Caco-2 (cell line): ENCODE results near the gene ARL8B. TPM values are rescaled to one million over a fixed set of nuclear protein-coding genes. Genes with fewer than 3 reads are reported as not detected.

Source experiments
- BruUV-seq: library from RNA; stranded (reverse); fragments of 400-500 nt; replicated peaks from 2 replicates; lab custom pipeline; 2021; lab: Mats Ljungman, UMichigan
- CTCF ChIA-PET: fragments of 300-600 bp; sonication (Branson Sonifier 250); formaldehyde crosslinking; loops from one replicate; lab custom pipeline; 2022; ENCODE audit warnings: antibody characterized with exemption; lab: Charles Lee
- POLR2A ChIA-PET: fragments of 300-600 bp; sonication (Branson Sonifier 250); formaldehyde crosslinking; loops from one replicate; lab custom pipeline; 2022; ENCODE audit warnings: antibody characterized with exemption; lab: Charles Lee
- DNase-seq, 2 experiments: peaks; one replicate each; pipeline versions ENCODE4 v3.0.0 to v3.0.0-alpha.2; 2020 to 2022
- H3K27me3 ChIP-seq: replicated peaks from 2 replicates; pipeline ENCODE4 v1.6.0; 2011; ENCODE audit warnings: low read length; ENCODE audit not compliant: control insufficient read depth, insufficient read depth
- H3K36me3 ChIP-seq: 2 replicates; pipeline ENCODE4 v1.5.1; 2011; ENCODE audit warnings: low read length; ENCODE audit not compliant: control insufficient read depth, insufficient read depth
- H3K4me1 ChIP-seq: fragments of 250-450 bp; sonication (Bioruptor Pico); 2 replicates; pipeline ENCODE4 v1.5.1; 2020; ENCODE audit warnings: mild to moderate bottlenecking
- H3K4me3 ChIP-seq: 2 replicates; pipeline ENCODE4 v1.5.1; 2011; ENCODE audit warnings: low read depth, mild to moderate bottlenecking, control low read depth, low read length
- H3K9me3 ChIP-seq: fragments of 250-450 bp; sonication (Bioruptor Pico); 2 replicates; pipeline ENCODE4 v1.5.1; 2020; ENCODE audit warnings: mild to moderate bottlenecking, moderate library complexity
- H3K27ac Mint-ChIP-seq: one replicate; pipeline ENCODE4 v1.8.0; 2022; ENCODE audit warnings: mixed read lengths; ENCODE audit not compliant: unreplicated experiment
- H3K27me3 Mint-ChIP-seq: one replicate; pipeline ENCODE4 v1.8.0; 2022; ENCODE audit warnings: mixed read lengths; ENCODE audit not compliant: insufficient read depth, unreplicated experiment
- H3K36me3 Mint-ChIP-seq: one replicate; pipeline ENCODE4 v1.8.0; 2022; ENCODE audit warnings: mild to moderate bottlenecking, mixed read lengths; ENCODE audit not compliant: insufficient read depth, unreplicated experiment
- H3K4me1 Mint-ChIP-seq: one replicate; pipeline ENCODE4 v1.8.0; 2022; ENCODE audit warnings: low read depth, mixed read lengths; ENCODE audit not compliant: unreplicated experiment
- H3K4me3 Mint-ChIP-seq: one replicate; pipeline ENCODE4 v1.8.0; 2022; ENCODE audit warnings: mild to moderate bottlenecking, moderate library complexity, mixed read lengths; ENCODE audit not compliant: unreplicated experiment
- H3K9me3 Mint-ChIP-seq: one replicate; pipeline ENCODE4 v1.8.0; 2022; ENCODE audit warnings: mixed read lengths; ENCODE audit not compliant: unreplicated experiment
- intact Hi-C: fragments of 100-400 bp; cut with micrococcal nuclease; formaldehyde crosslinking; loops from one replicate; pipeline ENCODE4 v1.10.0; 2022; ENCODE audit not compliant: unreplicated experiment
- total RNA-seq: library from RNA; stranded (reverse); gene quantifications from 2 replicates; pipeline ENCODE4 v1.2.3, GENCODE V29; 2022
- TF ChIP-seq, protein P1 (sequence below), 2 experiments: fragments of 200-600 bp in 1 of 2; IDR thresholded peaks; 1 replicate in 1 of 2; 2 replicates in 1 of 2; pipeline versions ENCODE4 v1.5.1 to v1.8.0; 2011 to 2022; ENCODE audit warnings: antibody characterized with exemption in 1 of 2, control low read depth in 1 of 2, inconsistent platforms in 1 of 2, low read depth in 1 of 2, low read length in 1 of 2, mild to moderate bottlenecking in 1 of 2, moderate library complexity in 1 of 2; ENCODE audit not compliant: insufficient read depth in 1 of 2, severe bottlenecking in 1 of 2, unreplicated experiment in 1 of 2

Gene ARL8B
- total RNA-seq, 1 experiment from 2014 or later, result 65.0 TPM

DNA sequence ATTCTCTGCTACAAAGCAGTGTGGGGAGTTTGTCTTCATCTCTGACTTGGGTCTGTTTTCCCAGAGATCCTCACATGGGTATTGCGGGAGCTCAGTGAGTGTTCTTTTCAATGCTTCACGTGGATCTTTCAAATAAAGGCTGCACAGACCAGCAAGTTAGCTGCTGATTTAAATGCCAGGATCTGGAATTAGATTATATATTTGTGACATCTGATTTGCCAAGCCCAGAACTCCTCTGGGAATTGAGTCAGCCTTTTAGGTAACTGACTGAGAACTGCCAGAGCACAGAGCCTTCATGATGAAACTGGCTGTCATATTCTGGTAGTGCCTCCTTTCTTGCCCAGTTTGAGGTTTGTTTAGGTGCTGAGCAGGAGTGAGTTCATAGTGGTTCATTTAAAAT lies 80.1 kb downstream of the ARL8B start:
- H3K27me3 Mint-ChIP-seq, result no peaks in the 10 kb centered on the region
- H3K27ac Mint-ChIP-seq, result no peak overlapping the region
- no peak for DNase-seq
- H3K4me3 Mint-ChIP-seq, result no peak overlapping the region
- Histone ChIP-seq H3K27me3 (no peaks in the 10 kb centered on the region), H3K36me3 (peaks cover 8% of the 10 kb centered on the region), H3K4me3 (no peak overlapping the region), H3K4me1 (peaks cover 5% of the 10 kb centered on the region), H3K9me3 (no peaks in the 10 kb centered on the region)
- ChIA-PET POLR2A (no interaction called here), CTCF (interaction anchor here (0.6 kb wide), 1 partner anchor 17 kb away, joined by 3 read pairs; no protein-coding TSS in a partner anchor)
- peaks cover 7% of the 10 kb centered on the region for H3K4me1 Mint-ChIP-seq
- TF ChIP-seq, protein P1, sequence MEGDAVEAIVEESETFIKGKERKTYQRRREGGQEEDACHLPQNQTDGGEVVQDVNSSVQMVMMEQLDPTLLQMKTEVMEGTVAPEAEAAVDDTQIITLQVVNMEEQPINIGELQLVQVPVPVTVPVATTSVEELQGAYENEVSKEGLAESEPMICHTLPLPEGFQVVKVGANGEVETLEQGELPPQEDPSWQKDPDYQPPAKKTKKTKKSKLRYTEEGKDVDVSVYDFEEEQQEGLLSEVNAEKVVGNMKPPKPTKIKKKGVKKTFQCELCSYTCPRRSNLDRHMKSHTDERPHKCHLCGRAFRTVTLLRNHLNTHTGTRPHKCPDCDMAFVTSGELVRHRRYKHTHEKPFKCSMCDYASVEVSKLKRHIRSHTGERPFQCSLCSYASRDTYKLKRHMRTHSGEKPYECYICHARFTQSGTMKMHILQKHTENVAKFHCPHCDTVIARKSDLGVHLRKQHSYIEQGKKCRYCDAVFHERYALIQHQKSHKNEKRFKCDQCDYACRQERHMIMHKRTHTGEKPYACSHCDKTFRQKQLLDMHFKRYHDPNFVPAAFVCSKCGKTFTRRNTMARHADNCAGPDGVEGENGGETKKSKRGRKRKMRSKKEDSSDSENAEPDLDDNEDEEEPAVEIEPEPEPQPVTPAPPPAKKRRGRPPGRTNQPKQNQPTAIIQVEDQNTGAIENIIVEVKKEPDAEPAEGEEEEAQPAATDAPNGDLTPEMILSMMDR (IDR thresholded peaks at IDR 0.05; ENCODE audit: insufficient read depth in 1 of 2, low read depth in 1 of 2, low read length in 1 of 2, severe bottlenecking in 1 of 2, unreplicated experiment in 1 of 2), result no peak
- intact Hi-C loops, result no loop called here
- no peaks in the 10 kb centered on the region for H3K9me3 Mint-ChIP-seq
- H3K36me3 Mint-ChIP-seq, result peaks cover 91% of the 10 kb centered on the region
- no TSS peak for BruUV-seq

DNA sequence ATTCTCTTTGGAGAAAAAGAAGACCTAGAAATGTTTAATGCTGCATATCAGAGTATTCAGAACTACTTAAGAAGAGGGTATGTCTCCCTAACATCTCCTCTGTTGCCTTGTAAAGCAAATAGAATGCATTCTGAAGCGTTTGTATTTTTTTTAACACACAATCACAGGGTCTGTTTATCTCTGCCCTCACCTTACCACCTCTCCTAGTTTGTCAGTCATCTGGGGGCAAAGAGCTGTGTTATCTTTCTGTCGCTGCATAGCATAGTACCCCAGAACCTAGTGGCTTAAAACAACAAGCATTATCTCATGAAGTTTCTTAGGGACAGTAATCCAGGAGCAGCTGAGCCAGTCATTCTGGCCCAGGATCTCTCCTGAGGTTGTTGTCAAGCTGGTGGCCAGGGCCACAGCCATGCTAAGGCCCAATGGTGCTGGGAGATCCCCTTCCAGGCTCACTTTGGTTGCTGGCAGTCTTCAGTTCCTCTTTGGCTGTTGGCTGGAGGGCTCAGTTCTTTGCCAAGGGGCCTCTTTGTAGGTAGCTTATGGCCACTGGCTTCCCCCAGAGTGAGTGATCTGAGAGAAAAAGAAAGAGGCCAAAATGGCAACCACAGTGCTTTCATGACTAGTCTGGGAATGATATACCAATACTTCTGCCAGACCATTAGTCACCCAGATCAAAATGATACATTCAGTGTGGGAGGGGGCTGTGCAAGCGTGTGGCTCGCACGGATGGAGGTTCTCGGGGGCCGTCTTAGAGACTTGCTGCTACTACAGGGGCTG lies 83.3 kb downstream of the ARL8B start:
- Mint-ChIP-seq H3K4me1 (no peaks in the 10 kb centered on the region), H3K27ac (no peak overlapping the region), H3K4me3 (no peak overlapping the region), H3K27me3 (no peaks in the 10 kb centered on the region), H3K36me3 (peaks cover 89% of the 10 kb centered on the region), H3K9me3 (no peaks in the 10 kb centered on the region)
- H3K9me3 ChIP-seq, result no peaks in the 10 kb centered on the region
- peaks cover 10% of the 10 kb centered on the region for H3K36me3 ChIP-seq
- no peaks in the 10 kb centered on the region for H3K4me1 ChIP-seq
- intact Hi-C loops, result no loop called here
- CTCF ChIA-PET, result no interaction called here
- H3K4me3 ChIP-seq, result no peak overlapping the region
- no peak for DNase-seq
- no TSS peak for BruUV-seq
- TF ChIP-seq, protein P1 (IDR thresholded peaks at IDR 0.05; ENCODE audit: insufficient read depth in 1 of 2, low read depth in 1 of 2, low read length in 1 of 2, severe bottlenecking in 1 of 2, unreplicated experiment in 1 of 2), result no peak
- H3K27me3 ChIP-seq, result no peaks in the 10 kb centered on the region
- POLR2A ChIA-PET, result no interaction called here

DNA sequence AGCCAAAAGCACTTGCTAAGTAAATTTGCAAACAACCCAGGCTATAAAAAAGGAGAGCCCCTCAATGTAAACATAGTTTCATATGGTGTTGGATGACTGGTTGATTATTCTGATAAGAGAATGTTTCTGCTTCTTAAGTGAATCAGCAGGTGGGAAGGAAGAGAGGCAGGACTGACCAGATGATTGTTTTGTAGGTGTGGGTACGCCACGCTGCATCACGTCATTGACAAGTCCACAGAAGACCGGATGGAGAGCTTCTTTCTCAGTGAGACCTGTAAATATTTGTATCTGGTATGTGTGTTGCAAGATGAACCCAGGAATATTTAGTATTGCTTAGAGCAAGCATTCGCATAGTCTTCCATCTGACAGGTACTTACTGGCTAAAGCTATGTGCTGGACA lies 88.8 kb downstream of the ARL8B start:
- Mint-ChIP-seq H3K27me3 (no peaks in the 10 kb centered on the region), H3K36me3 (peaks cover 91% of the 10 kb centered on the region), H3K4me3 (no peak overlapping the region), H3K9me3 (no peaks in the 10 kb centered on the region), H3K4me1 (peaks cover 6% of the 10 kb centered on the region), H3K27ac (no peak overlapping the region)
- POLR2A ChIA-PET, result no interaction called here
- DNase-seq, result no peak
- peaks cover 5% of the 10 kb centered on the region for H3K36me3 ChIP-seq
- no peaks in the 10 kb centered on the region for H3K9me3 ChIP-seq
- no peak overlapping the region for H3K4me3 ChIP-seq
- TF ChIP-seq, protein P1 (IDR thresholded peaks at IDR 0.05; ENCODE audit: insufficient read depth in 1 of 2, low read depth in 1 of 2, low read length in 1 of 2, severe bottlenecking in 1 of 2, unreplicated experiment in 1 of 2), result no peak
- BruUV-seq, result no TSS peak
- no peaks in the 10 kb centered on the region for H3K27me3 ChIP-seq
- intact Hi-C loops, result no loop called here
- H3K4me1 ChIP-seq, result no peaks in the 10 kb centered on the region
- CTCF ChIA-PET, result interaction anchor here (0.6 kb wide), 1 partner anchor 14 kb away, joined by 3 read pairs; no protein-coding TSS in a partner anchor
